Right lobe of liver (tissue), 4 donors: ENCODE measurements around the gene SPHK1.

ENCODE experiments used
- CTCF ChIP-seq, 4 donors: fragments of 200-600 bp in 3 of 4; fragments of 450-650 bp in 1 of 4; IDR thresholded peaks; one replicate each; pipeline versions ENCODE4 v1.5.1 to v1.8.0; 2016 to 2022; ENCODE audit warnings: antibody characterized with exemption in 4 of 4, mild to moderate bottlenecking in 2 of 4
- POLR2A ChIP-seq: fragments of 450-650 bp; IDR thresholded peaks from one replicate; pipeline ENCODE4 v1.6.1; 2017; ENCODE audit warnings: antibody characterized with exemption, mild to moderate bottlenecking
- donor health status: DM: no; HTN: no; CAD: no.
- donor health status: DM: no; HTN: no; CAD: no.
- donor health status: DM: no; HTN: yes; CAD: no.

- TF ChIP-seq POLR2A (no peak), CTCF (IDR thresholded peaks at IDR 0.05) (no peak)
Observed at GRCh38 chr17:76378548-76379274, 5.7 kb upstream of the SPHK1 start.
